KG1 (cell line): Measurements from ENCODE around the gene CHKA.
"Not testable (repeated sequence)": the region's sequence is repeated elsewhere in the genome, so short reads cannot be mapped to it uniquely, and the experiment has no call there.

Experiments used
- DNase-seq: peaks from one replicate; lab custom pipeline; 2025; lab: John Stamatoyannopoulos, UW

CHKA gene

GRCh38 chr11:68116126-68116525 lies 5.1 kb downstream of the CHKA start:
- DNase-seq = no peak

GRCh38 chr11:68115285-68115684 lies 5.9 kb downstream of the CHKA start:
- peak; percentile 38 for DNase-seq

- no peak for DNase-seq
Observed at GRCh38 chr11:68113986-68114385, 7.2 kb downstream of the CHKA start.

- no peak for DNase-seq
Observed at GRCh38 chr11:68107689-68108088, 13.5 kb downstream of the CHKA start.

GRCh38 chr11:68106165-68106940 lies 14.8 kb downstream of the CHKA start:
- DNase-seq = no peak

- no peak for DNase-seq
Observed at GRCh38 chr11:68099474-68100405, 21.4 kb downstream of the CHKA start.

- DNase-seq = no peak
Observed at GRCh38 chr11:68099057-68099456, 22.1 kb downstream of the CHKA start.

GRCh38 chr11:68096962-68097361 lies 24.2 kb downstream of the CHKA start:
- no peak for DNase-seq

GRCh38 chr11:68093565-68093964 lies 27.6 kb downstream of the CHKA start:
- DNase-seq = no peak

- DNase-seq = not testable (repeated sequence)
Observed at GRCh38 chr11:68092946-68093345, 28.2 kb downstream of the CHKA start.

- DNase-seq = no peak
Observed at GRCh38 chr11:68092411-68092810, 28.8 kb downstream of the CHKA start.

- peak; percentile 57 for DNase-seq
Observed at GRCh38 chr11:68090706-68091105, 30.5 kb downstream of the CHKA start.

- DNase-seq = no peak
Observed at GRCh38 chr11:68090287-68090686, 30.9 kb downstream of the CHKA start.

GRCh38 chr11:68089679-68090078 lies 31.5 kb downstream of the CHKA start:
- no peak for DNase-seq

- no peak for DNase-seq
Observed at GRCh38 chr11:68083517-68083916, 37.7 kb downstream of the CHKA start.

- no peak for DNase-seq
Observed at GRCh38 chr11:68082481-68082880, 38.7 kb downstream of the CHKA start.

GRCh38 chr11:68081691-68082090 lies 39.5 kb downstream of the CHKA start:
- no peak for DNase-seq

GRCh38 chr11:68080860-68081259 lies 40.3 kb downstream of the CHKA start:
- no peak for DNase-seq

GRCh38 chr11:68077617-68078582 lies 43.3 kb downstream of the CHKA start:
- no peak for DNase-seq

- DNase-seq = no peak
Observed at GRCh38 chr11:68076371-68077042, 44.7 kb downstream of the CHKA start.
